ENCODE data around the gene TXNRD3.
"Not testable (repeated sequence)": the region's sequence is repeated elsewhere in the genome, so short reads cannot be mapped to it uniquely, and the experiment has no call there.

TXNRD3 gene

GRCh38 chr3:126634803-126635202 lies 20.1 kb downstream of the TXNRD3 start:
- H3K9me3 Mint-ChIP-seq, result no peaks in the 10 kb centered on the region
- no peak overlapping the region for H3K4me3 Mint-ChIP-seq
- DNase-seq, result no peak
- H3K4me1 Mint-ChIP-seq (ENCODE audit: low read depth), result no peaks in the 10 kb centered on the region
- no peak overlapping the region for H3K27ac Mint-ChIP-seq
- H3K27me3 Mint-ChIP-seq, result no peaks in the 10 kb centered on the region
- peaks cover 11% of the 10 kb centered on the region for H3K36me3 Mint-ChIP-seq (ENCODE audit: low read depth)

- no peak for DNase-seq
- H3K27ac Mint-ChIP-seq, result no peak overlapping the region
- peaks cover 5% of the 10 kb centered on the region for H3K36me3 Mint-ChIP-seq (ENCODE audit: low read depth)
- no peaks in the 10 kb centered on the region for H3K9me3 Mint-ChIP-seq
- H3K27me3 Mint-ChIP-seq, result no peaks in the 10 kb centered on the region
- no peak overlapping the region for H3K4me3 Mint-ChIP-seq
- H3K4me1 Mint-ChIP-seq (ENCODE audit: low read depth), result no peaks in the 10 kb centered on the region
Observed at GRCh38 chr3:126630020-126630419, 24.9 kb downstream of the TXNRD3 start.

- H3K36me3 Mint-ChIP-seq (ENCODE audit: low read depth); DNase-seq; H3K4me1 Mint-ChIP-seq (ENCODE audit: low read depth): not testable (repeated sequence)
Observed at GRCh38 chr3:126625735-126626134, 29.2 kb downstream of the TXNRD3 start.

GRCh38 chr3:126622694-126623093 lies 32.2 kb downstream of the TXNRD3 start:
- DNase-seq, result no peak
- H3K4me1 Mint-ChIP-seq (ENCODE audit: low read depth), result no peaks in the 10 kb centered on the region
- no peak overlapping the region for H3K27ac Mint-ChIP-seq
- no peak overlapping the region for H3K4me3 Mint-ChIP-seq
- H3K36me3 Mint-ChIP-seq (ENCODE audit: low read depth), result no peaks in the 10 kb centered on the region
- no peaks in the 10 kb centered on the region for H3K9me3 Mint-ChIP-seq
- no peaks in the 10 kb centered on the region for H3K27me3 Mint-ChIP-seq

More at GRCh38 chr3:126625735-126626134, 29.2 kb downstream of the TXNRD3 start:
- H3K27me3 Mint-ChIP-seq, H3K4me3 Mint-ChIP-seq, H3K9me3 Mint-ChIP-seq, H3K27ac Mint-ChIP-seq: not testable (repeated sequence)

- Mint-ChIP-seq H3K4me3 (no peak overlapping the region), H3K36me3 (ENCODE audit: low read depth) (no peaks in the 10 kb centered on the region), H3K9me3 (no peaks in the 10 kb centered on the region), H3K4me1 (ENCODE audit: low read depth) (no peaks in the 10 kb centered on the region), H3K27ac (no peak overlapping the region), H3K27me3 (no peaks in the 10 kb centered on the region)
- DNase-seq, result no peak
Observed at GRCh38 chr3:126621627-126622345, 33.1 kb downstream of the TXNRD3 start.

- H3K4me3 Mint-ChIP-seq, result no peak overlapping the region
- no peaks in the 10 kb centered on the region for H3K4me1 Mint-ChIP-seq (ENCODE audit: low read depth)
- H3K27me3 Mint-ChIP-seq, result no peaks in the 10 kb centered on the region
- H3K9me3 Mint-ChIP-seq, result no peaks in the 10 kb centered on the region
- no peak overlapping the region for H3K27ac Mint-ChIP-seq
- DNase-seq, result no peak
- no peaks in the 10 kb centered on the region for H3K36me3 Mint-ChIP-seq (ENCODE audit: low read depth)
Observed at GRCh38 chr3:126621171-126621570, 33.8 kb downstream of the TXNRD3 start.

- H3K36me3 Mint-ChIP-seq (ENCODE audit: low read depth), result no peaks in the 10 kb centered on the region
- no peaks in the 10 kb centered on the region for H3K4me1 Mint-ChIP-seq (ENCODE audit: low read depth)
- H3K27me3 Mint-ChIP-seq, result no peaks in the 10 kb centered on the region
- no peak overlapping the region for H3K4me3 Mint-ChIP-seq
- no peak for DNase-seq
- H3K9me3 Mint-ChIP-seq, result no peaks in the 10 kb centered on the region
- no peak overlapping the region for H3K27ac Mint-ChIP-seq
Observed at GRCh38 chr3:126620738-126621137, 34.2 kb downstream of the TXNRD3 start.

- Mint-ChIP-seq H3K9me3 (no peaks in the 10 kb centered on the region), H3K4me3 (no peak overlapping the region), H3K27me3 (no peaks in the 10 kb centered on the region), H3K27ac (no peak overlapping the region), H3K36me3 (ENCODE audit: low read depth) (no peaks in the 10 kb centered on the region), H3K4me1 (ENCODE audit: low read depth) (peaks cover under 1% of the 10 kb centered on the region)
- no peak for DNase-seq
Observed at GRCh38 chr3:126618760-126619159, 36.2 kb downstream of the TXNRD3 start.

- no peak for DNase-seq
- H3K27ac Mint-ChIP-seq, result no peak overlapping the region
- peaks cover 7% of the 10 kb centered on the region for H3K4me1 Mint-ChIP-seq (ENCODE audit: low read depth)
- no peaks in the 10 kb centered on the region for H3K9me3 Mint-ChIP-seq
- H3K36me3 Mint-ChIP-seq (ENCODE audit: low read depth), result no peaks in the 10 kb centered on the region
- no peaks in the 10 kb centered on the region for H3K27me3 Mint-ChIP-seq
- no peak overlapping the region for H3K4me3 Mint-ChIP-seq
Observed at GRCh38 chr3:126618021-126618420, 36.9 kb downstream of the TXNRD3 start.

GRCh38 chr3:126617571-126617970 lies 37.4 kb downstream of the TXNRD3 start:
- H3K4me1 Mint-ChIP-seq (ENCODE audit: low read depth), result peaks cover 12% of the 10 kb centered on the region
- no peak for DNase-seq
- H3K36me3 Mint-ChIP-seq (ENCODE audit: low read depth), result no peaks in the 10 kb centered on the region
- H3K9me3 Mint-ChIP-seq, result no peaks in the 10 kb centered on the region
- H3K27me3 Mint-ChIP-seq, result no peaks in the 10 kb centered on the region
- H3K4me3 Mint-ChIP-seq, result no peak overlapping the region
- no peak overlapping the region for H3K27ac Mint-ChIP-seq

GRCh38 chr3:126616931-126617330 lies 38.0 kb downstream of the TXNRD3 start:
- peaks cover 17% of the 10 kb centered on the region for H3K4me1 Mint-ChIP-seq (ENCODE audit: low read depth)
- H3K27ac Mint-ChIP-seq, result no peak overlapping the region
- no peak overlapping the region for H3K4me3 Mint-ChIP-seq
- no peaks in the 10 kb centered on the region for H3K9me3 Mint-ChIP-seq
- H3K36me3 Mint-ChIP-seq (ENCODE audit: low read depth), result no peaks in the 10 kb centered on the region
- H3K27me3 Mint-ChIP-seq, result no peaks in the 10 kb centered on the region
- DNase-seq, result no peak

GRCh38 chr3:126613479-126614188 lies 41.3 kb downstream of the TXNRD3 start:
- Mint-ChIP-seq H3K4me3 (no peak overlapping the region), H3K27ac (no peak overlapping the region), H3K36me3 (ENCODE audit: low read depth) (peaks cover 11% of the 10 kb centered on the region), H3K27me3 (no peaks in the 10 kb centered on the region), H3K4me1 (ENCODE audit: low read depth) (peaks cover 17% of the 10 kb centered on the region), H3K9me3 (no peaks in the 10 kb centered on the region)
- no peak for DNase-seq

GRCh38 chr3:126612479-126613205 lies 42.3 kb downstream of the TXNRD3 start:
- no peak for DNase-seq
- Mint-ChIP-seq H3K27ac (no peak overlapping the region), H3K9me3 (no peaks in the 10 kb centered on the region), H3K4me3 (no peak overlapping the region), H3K27me3 (no peaks in the 10 kb centered on the region), H3K36me3 (ENCODE audit: low read depth) (peaks cover 15% of the 10 kb centered on the region), H3K4me1 (ENCODE audit: low read depth) (peaks cover 17% of the 10 kb centered on the region)

GRCh38 chr3:126609909-126610308 lies 45.0 kb downstream of the TXNRD3 start:
- Mint-ChIP-seq H3K4me3 (no peak overlapping the region), H3K36me3 (ENCODE audit: low read depth) (peaks cover 23% of the 10 kb centered on the region), H3K9me3 (no peaks in the 10 kb centered on the region), H3K27ac (no peak overlapping the region), H3K27me3 (no peaks in the 10 kb centered on the region), H3K4me1 (ENCODE audit: low read depth) (peaks cover 22% of the 10 kb centered on the region)
- DNase-seq, result no peak

Measured in activated T-cell treated with anti-CD3 and anti-CD28 coated beads, Interleukin-2, amount 50 U/mL, for 24 hours (primary cell).